Esophagus (tissue), 2 donors: ENCODE results near the gene COL1A2. TPM values are rescaled to one million over a fixed set of nuclear protein-coding genes. Genes with fewer than 3 reads are reported as not detected.
A peak's percentile ranks its signal among the peaks of the same experiment; 100 is the strongest.

Experiments used
- H3K27ac ChIP-seq, 2 donors: one replicate each; pipeline ENCODE4 v1.5.1; 2013; ENCODE audit warnings: low read depth in 2 of 2, mild to moderate bottlenecking in 2 of 2, inconsistent platforms in 1 of 2, low read length in 1 of 2, moderate library complexity in 1 of 2
- H3K27me3 ChIP-seq, 2 donors: one replicate each; pipeline ENCODE4 v1.6.1; 2013; ENCODE audit warnings: low read length in 2 of 2, control low read depth in 1 of 2, mild to moderate bottlenecking in 1 of 2; ENCODE audit not compliant: insufficient read depth in 2 of 2, control insufficient read depth in 1 of 2
- H3K36me3 ChIP-seq, 2 donors: one replicate each; pipeline ENCODE4 v1.6.1; 2013; ENCODE audit warnings: low read length in 1 of 2; ENCODE audit not compliant: control insufficient read depth in 2 of 2, insufficient read depth in 2 of 2
- H3K4me1 ChIP-seq, 2 donors: one replicate each; pipeline ENCODE4 v1.6.1; 2013; ENCODE audit warnings: low read length in 1 of 2; ENCODE audit not compliant: control insufficient read depth in 2 of 2, insufficient read depth in 2 of 2
- H3K4me3 ChIP-seq, 2 donors: one replicate each; pipeline ENCODE4 v1.5.1; 2013; ENCODE audit warnings: low read length in 2 of 2, mild to moderate bottlenecking in 2 of 2, low read depth in 1 of 2, moderate library complexity in 1 of 2
- H3K9me3 ChIP-seq, 2 donors: one replicate each; pipeline ENCODE4 v1.6.1; 2013; ENCODE audit warnings: mild to moderate bottlenecking in 2 of 2, low read depth in 1 of 2, low read length in 1 of 2, moderate library complexity in 1 of 2; ENCODE audit not compliant: control insufficient read depth in 2 of 2, insufficient read depth in 1 of 2
- WGBS, 2 donors: extraction: QIAGEN DNeasy Blood & Tissue Kit; methylation state at CpG; one replicate each; pipeline ENCODE4 v1.1.7; 2013; 5-methylcytosine and 5-hydroxymethylcytosine counted together
- polyA plus RNA-seq, 2 donors: library from polyadenylated mRNA; stranded (reverse); fragments of 200-250 nt; gene quantifications; one replicate each; pipeline ENCODE4 v1.2.3, GENCODE V29; 2013
- donor health status: healthy with polysubstance abuse.
- donor health status: Bipolar disorder and iron deficiency.

Gene COL1A2
- polyA plus RNA-seq, 2 donors: 13.4 to 26.4 TPM

- no peaks in the 10 kb centered on the region for H3K27me3 ChIP-seq
- H3K36me3 ChIP-seq: no peaks in the 10 kb centered on the region
- no peak overlapping the region for H3K27ac ChIP-seq
- WGBS, 2 donors: 47 to 50% methylated on average over 3 of the region's 3 CpGs
- no peak overlapping the region for H3K4me3 ChIP-seq
- no peaks in the 10 kb centered on the region for H3K9me3 ChIP-seq
- no peaks in the 10 kb centered on the region for H3K4me1 ChIP-seq
Observed at GRCh38 chr7:94378356-94378755, 16.3 kb upstream of the COL1A2 start.

GRCh38 chr7:94380264-94380663 lies 14.4 kb upstream of the COL1A2 start:
- Histone ChIP-seq H3K27ac (no peak overlapping the region), H3K36me3 (no peaks in the 10 kb centered on the region), H3K4me1 (no peaks in the 10 kb centered on the region), H3K27me3 (no peaks in the 10 kb centered on the region), H3K9me3 (no peaks in the 10 kb centered on the region), H3K4me3 (no peak overlapping the region)

GRCh38 chr7:94382132-94382531 lies 12.6 kb upstream of the COL1A2 start:
- H3K4me3 ChIP-seq: no peak overlapping the region
- 66 to 77% methylated on average over 3 of the region's 3 CpGs for WGBS, 2 donors

GRCh38 chr7:94382746-94383145 lies 11.9 kb upstream of the COL1A2 start:
- H3K4me1 ChIP-seq: no peaks in the 10 kb centered on the region
- H3K9me3 ChIP-seq: no peaks in the 10 kb centered on the region
- H3K36me3 ChIP-seq: no peaks in the 10 kb centered on the region
- no peak overlapping the region for H3K27ac ChIP-seq
- no peak overlapping the region for H3K4me3 ChIP-seq
- WGBS, 2 donors: 74% methylated on average over 1 of the region's 1 CpG
- no peaks in the 10 kb centered on the region for H3K27me3 ChIP-seq

More at GRCh38 chr7:94382132-94382531, 12.6 kb upstream of the COL1A2 start:
- Histone ChIP-seq H3K9me3 (no peaks in the 10 kb centered on the region), H3K36me3 (no peaks in the 10 kb centered on the region), H3K4me1 (no peaks in the 10 kb centered on the region), H3K27ac (no peak overlapping the region), H3K27me3 (no peaks in the 10 kb centered on the region)

GRCh38 chr7:94384315-94384714 lies 10.4 kb upstream of the COL1A2 start:
- Histone ChIP-seq H3K27me3 (no peaks in the 10 kb centered on the region), H3K4me1 (no peaks in the 10 kb centered on the region), H3K27ac (no peak overlapping the region), H3K36me3 (no peaks in the 10 kb centered on the region), H3K9me3 (no peaks in the 10 kb centered on the region), H3K4me3 (no peak overlapping the region)
- 78 to 83% methylated on average over 4 of the region's 4 CpGs for WGBS, 2 donors

GRCh38 chr7:94386416-94386815 lies 8.3 kb upstream of the COL1A2 start:
- 71 to 73% methylated on average over 2 of the region's 2 CpGs for WGBS, 2 donors
- no peak overlapping the region for H3K4me3 ChIP-seq
- H3K36me3 ChIP-seq: no peaks in the 10 kb centered on the region
- no peak overlapping the region for H3K27ac ChIP-seq
- H3K27me3 ChIP-seq: no peaks in the 10 kb centered on the region
- no peaks in the 10 kb centered on the region for H3K9me3 ChIP-seq
- no peaks in the 10 kb centered on the region for H3K4me1 ChIP-seq

GRCh38 chr7:94388540-94388939 lies 6.2 kb upstream of the COL1A2 start:
- no peak overlapping the region for H3K4me3 ChIP-seq
- H3K36me3 ChIP-seq: no peaks in the 10 kb centered on the region
- no peaks in the 10 kb centered on the region for H3K27me3 ChIP-seq
- no peaks in the 10 kb centered on the region for H3K9me3 ChIP-seq
- WGBS, 2 donors: 57 to 71% methylated on average over 1 of the region's 1 CpG
- H3K27ac ChIP-seq: no peak overlapping the region
- no peaks in the 10 kb centered on the region for H3K4me1 ChIP-seq

- Histone ChIP-seq H3K36me3 (no peaks in the 10 kb centered on the region), H3K27ac (no peak overlapping the region), H3K4me1 (no peaks in the 10 kb centered on the region), H3K9me3 (no peaks in the 10 kb centered on the region), H3K4me3 (no peak overlapping the region), H3K27me3 (no peaks in the 10 kb centered on the region)
- WGBS, 2 donors: 82 to 92% methylated on average over 1 of the region's 1 CpG
Observed at GRCh38 chr7:94389381-94389780, 5.3 kb upstream of the COL1A2 start.

GRCh38 chr7:94391726-94392392 lies 2.8 kb upstream of the COL1A2 start:
- Histone ChIP-seq H3K27ac (peak overlapping the region; percentile 57 to 62), H3K4me3 (no peak overlapping the region), H3K27me3 (no peaks in the 10 kb centered on the region), H3K36me3 (no peaks in the 10 kb centered on the region), H3K4me1 (no peaks in the 10 kb centered on the region), H3K9me3 (no peaks in the 10 kb centered on the region)
- WGBS, 2 donors: 35 to 36% methylated on average over 4 of the region's 4 CpGs

- Histone ChIP-seq H3K27me3 (no peaks in the 10 kb centered on the region), H3K4me1 (no peaks in the 10 kb centered on the region), H3K27ac (no peak overlapping the region), H3K36me3 (no peaks in the 10 kb centered on the region), H3K4me3 (no peak overlapping the region), H3K9me3 (no peaks in the 10 kb centered on the region)
- WGBS, 2 donors: 57 to 67% methylated on average over 1 of the region's 1 CpG
Observed at GRCh38 chr7:94392393-94392786, 2.3 kb upstream of the COL1A2 start.
